GM18873 (cell line): ENCODE measurements around the gene ZEB1.
A peak's percentile ranks its signal among the peaks of the same experiment; 100 is the strongest.

ENCODE experiments used
- ATAC-seq: cut with Tn5 transposase; IDR thresholded peaks from one replicate; pipeline ENCODE4 v1.9.1; 2021; ENCODE audit warnings: mild to moderate bottlenecking, moderate library complexity, moderate number of reproducible peaks; ENCODE audit not compliant: unreplicated experiment, low FRiP score

The ZEB1 gene

DNA sequence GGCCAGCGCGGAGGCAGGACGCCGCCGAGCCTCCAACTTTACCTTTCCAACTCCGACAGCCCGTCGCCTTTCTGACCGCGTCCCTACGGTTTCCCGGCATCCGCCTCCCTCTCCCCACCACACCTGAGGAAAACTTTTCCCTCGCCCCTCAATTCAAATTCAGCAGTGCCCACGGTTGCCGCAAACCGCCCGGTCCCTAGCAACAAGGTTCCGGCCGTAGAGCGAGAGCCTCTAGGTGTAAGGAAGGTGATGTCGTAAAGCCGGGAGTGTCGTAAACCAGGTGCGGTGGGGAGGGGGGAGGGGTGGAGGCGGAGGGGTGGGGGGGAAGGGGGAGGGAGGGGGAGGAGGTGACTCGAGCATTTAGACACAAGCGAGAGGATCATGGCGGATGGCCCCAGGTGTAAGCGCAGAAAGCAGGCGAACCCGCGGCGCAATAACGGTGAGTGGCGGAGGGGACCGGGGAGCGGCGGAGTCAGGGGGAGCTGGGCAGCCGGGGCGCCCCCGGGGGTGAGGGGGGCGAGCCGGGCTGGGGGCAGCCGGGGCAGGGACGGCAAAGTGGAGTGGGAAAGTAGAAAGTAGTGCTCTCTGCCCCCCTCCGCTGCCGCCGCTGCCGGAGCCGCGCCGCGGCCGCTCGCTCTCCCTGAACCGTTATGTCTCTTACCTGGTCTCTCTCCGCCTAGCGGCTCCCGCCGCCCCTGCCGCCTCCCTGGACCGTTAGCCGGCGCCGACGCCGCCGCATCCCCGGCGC is at the start of gene ZEB1:
Gene ZEB1, plus strand, starts transcription at position 363 of the 748 bp plus-strand sequence. Its CDS starts 19 bp downstream, at position 382.
- peak; percentile 23 for ATAC-seq

DNA sequence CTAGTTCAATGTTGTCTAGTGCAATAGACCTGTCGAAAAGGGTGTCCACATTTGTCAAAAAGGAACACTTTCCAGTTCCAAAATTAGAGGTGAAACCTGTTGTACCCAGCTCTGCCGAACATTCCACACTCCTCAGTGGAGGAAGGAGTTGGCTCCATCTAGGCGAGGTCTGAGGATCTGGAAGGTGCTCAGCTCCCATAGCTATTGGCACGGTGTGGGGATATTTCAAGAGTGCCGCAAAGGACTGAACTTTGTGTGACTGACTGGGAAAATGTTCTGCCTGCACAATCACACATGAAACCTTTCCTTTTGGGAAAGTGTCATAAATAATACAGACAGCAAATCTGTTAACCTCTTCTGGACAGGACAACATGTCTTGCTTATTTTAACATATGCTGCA is 48.1 kb upstream of the ZEB1 start:
- no peak for ATAC-seq

DNA sequence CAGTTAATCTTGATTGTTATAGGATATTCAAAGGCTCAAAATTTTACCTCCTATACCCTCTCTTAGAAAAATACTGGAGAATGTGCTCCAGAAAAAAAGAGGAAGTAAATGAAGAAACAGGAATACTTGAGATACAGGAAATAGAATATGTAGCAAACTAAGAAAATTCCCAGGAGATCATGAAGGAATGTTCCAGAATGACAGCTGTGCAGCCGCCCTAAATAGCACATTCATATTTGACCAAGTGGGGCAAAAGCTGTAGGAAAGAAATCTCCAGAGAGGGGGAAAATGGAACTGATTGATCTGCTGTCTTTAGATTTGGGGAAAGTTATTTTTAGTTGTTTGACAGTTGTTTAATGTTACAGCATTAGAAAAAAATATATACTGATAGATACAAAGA is 46.2 kb upstream of the ZEB1 start:
- no peak for ATAC-seq

DNA sequence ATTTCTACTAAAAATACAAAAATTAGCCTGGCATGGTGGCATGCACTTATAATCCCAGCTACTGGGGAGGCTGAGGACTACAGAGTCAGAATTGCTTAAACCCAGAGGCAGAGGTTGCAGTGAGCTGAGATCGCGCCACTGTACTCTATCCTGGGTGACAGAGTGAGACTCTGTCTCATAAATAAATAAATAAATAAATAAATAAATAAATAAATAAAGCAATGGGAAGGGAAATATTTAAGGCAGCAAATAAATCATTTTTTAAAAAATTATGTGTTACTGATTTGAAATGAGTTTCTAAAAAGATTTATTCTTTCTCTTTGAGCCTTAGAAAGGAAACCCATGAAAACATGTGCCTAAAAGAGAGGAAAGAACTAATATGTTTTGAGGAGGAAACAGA is 45.2 kb upstream of the ZEB1 start:
- no peak for ATAC-seq

DNA sequence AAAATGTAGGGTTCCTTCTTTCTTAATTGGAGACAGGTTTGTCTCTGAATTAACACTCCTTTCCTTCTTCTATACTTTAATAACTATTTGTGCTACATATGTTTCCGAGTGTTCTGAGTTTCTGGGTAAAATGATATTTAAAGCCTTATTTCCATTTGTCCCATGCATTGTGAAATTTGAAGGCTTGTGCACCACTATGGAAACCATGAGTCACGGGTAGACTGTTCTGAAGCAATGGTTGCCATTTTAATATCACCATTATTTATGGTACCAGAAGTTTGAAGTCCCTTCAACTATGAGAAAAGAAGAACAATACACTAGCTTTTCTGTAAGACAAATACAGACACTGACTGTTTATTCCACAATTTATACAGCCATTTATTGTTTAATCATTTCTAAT is 44.7 kb upstream of the ZEB1 start:
- no peak for ATAC-seq

DNA sequence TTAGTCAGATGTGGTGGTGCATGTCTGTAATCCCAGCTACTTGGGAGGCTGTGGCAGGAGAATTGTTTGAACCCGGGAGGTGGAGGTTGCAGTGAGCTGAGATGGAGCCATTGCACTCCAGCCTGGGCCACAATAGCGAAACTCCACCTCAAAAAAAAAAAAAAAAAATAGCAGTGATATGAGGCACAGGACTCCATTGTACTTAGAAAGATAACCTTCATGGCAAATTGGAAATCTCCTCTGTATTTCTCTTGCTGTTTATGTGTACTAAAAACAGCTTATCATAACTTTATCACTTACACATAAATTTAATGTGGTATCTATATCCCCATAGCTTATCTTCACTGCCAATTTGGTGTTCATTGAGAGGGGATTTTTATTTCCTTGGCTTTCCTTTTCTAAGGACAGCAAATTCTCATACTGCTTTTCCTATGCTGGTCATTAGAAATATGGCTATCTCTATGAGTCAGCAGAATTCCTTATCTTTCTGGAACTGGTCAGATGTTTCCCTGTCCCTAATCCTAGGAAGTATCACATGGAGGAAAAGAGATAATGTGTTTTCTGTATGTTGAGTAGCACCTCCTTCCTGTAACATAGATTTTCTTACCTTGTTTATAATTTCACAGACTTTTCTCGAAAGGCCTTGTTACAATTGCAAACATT is 40.6 kb upstream of the ZEB1 start:
- ATAC-seq: no peak

DNA sequence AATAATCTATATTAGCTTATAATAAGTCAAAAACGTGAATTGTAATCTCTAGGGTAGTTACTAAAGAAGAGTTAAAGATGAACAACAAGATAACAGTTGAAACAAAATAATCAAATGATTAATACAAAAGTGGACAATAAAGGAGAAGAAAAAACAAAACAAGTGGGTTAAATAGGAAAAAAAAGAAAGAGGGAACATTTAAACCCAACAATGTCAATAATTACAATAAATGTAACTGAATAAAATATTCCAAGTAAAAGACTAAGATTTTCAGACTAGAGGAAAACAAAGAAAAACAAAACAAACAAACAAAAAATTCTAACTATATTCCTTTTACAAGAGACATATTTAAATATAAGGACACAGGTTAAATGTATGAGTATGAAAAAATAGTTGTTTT is 38.0 kb upstream of the ZEB1 start:
- no peak for ATAC-seq

DNA sequence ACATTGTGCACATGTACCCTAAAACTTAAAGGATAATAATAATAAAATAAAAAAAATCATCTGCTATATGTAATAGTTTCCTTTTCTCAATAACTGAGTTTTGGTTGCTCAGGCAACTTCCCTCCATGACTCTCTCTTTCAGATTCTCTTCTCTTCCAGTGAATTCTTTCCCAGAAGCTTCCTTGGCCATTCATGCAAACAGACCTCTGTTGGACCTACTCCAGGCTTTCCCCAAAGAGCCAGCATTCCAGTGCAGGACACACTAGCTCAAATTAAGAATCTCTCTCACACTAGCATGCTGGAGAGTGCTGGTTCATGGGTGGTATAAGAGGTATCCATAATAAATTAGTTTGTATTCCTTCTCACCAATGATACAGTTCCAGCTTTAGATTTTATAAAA is 31.0 kb upstream of the ZEB1 start:
- no peak for ATAC-seq

DNA sequence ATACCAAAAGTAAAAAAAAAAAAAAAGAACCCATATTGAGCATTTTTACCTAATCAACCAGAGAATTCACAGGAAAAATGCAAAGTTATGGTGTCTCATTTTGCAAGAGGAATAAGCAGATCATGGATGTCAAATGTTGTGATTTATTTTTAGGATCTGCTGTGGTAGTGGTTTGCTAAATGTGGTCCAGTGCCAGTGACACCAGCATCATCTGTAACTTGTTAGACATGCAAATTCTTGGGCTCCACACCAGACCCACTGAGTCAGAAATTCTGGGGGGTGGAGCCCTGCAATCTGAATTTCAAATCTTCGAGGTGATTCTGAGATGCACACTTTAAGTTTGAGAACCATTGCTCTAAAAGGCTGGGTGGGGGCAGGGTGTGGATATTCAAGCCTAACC is 30.1 kb upstream of the ZEB1 start:
- no peak for ATAC-seq

DNA sequence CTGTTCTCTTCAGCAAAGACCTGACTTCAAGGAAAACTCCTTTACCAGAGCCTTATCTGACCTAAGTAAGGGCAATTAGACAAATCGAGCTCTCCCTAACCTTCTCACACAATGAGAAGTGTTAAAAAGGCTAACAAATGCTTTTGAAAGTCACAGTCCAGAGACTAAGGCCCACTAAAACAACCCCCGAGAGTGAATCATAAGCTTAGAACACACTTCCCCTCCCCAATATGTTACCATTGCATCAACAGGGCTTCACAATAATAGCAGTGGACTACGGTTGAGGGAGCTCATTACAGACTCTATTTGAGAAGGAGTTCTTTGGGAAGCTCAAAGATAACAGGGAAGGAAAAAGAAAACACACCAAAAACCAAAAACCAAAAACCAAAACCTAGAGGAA is 28.6 kb upstream of the ZEB1 start:
- ATAC-seq: no peak

DNA sequence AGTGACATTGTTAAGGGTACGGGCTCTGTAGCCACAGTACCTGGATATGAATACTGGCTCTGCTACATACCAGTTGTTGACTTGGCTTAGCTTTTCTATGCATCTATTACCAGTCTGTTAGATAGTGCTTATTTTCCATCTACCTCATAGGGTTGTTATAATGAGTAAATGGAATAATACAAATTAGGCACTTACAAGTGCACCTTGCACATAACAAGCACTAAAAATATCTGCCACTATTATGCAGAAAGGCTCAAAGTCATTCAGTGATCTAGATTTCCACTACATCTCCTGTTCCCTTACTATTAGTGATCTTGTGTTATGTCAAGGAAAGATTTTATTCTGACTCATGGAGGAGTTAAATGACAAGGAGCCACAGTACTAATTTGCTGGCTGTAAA is 27.9 kb upstream of the ZEB1 start:
- no peak for ATAC-seq

DNA sequence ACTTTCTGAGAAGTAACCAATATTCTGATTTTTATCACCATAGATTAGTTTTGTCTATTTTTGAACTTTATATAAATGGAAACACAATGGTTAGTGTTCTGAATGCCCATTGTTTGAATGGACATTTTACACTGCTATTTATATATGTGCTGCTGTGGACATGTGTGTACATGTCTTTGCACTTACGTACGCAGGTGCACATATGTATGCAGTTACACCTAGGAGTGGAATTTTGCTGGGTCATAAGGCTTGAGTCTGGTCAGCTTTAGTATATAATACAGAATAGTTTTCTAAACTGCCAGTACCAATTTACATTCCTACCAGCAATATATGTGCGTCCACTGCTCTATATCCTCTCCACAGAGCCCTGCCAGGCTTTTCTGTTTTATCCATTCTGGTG is 24.5 kb upstream of the ZEB1 start:
- ATAC-seq: no peak

DNA sequence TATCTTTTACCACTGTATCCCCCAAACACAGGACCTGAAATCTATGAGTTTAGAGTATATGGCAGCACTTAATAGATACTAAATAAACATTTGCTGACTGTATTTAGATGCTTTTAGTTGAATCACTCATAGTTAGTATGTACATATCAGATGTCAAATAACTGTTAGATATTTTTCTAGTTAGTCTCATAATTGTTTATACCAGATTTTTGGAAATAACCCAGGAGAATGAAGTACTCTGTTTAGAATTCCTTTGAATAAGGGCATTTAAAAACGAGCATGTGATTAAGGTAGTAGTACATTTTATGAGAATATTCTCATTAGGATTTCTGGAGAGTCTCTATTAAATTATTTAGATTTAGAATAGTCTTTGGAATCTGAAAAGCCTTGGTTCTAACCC is 22.3 kb upstream of the ZEB1 start:
- no peak for ATAC-seq

DNA sequence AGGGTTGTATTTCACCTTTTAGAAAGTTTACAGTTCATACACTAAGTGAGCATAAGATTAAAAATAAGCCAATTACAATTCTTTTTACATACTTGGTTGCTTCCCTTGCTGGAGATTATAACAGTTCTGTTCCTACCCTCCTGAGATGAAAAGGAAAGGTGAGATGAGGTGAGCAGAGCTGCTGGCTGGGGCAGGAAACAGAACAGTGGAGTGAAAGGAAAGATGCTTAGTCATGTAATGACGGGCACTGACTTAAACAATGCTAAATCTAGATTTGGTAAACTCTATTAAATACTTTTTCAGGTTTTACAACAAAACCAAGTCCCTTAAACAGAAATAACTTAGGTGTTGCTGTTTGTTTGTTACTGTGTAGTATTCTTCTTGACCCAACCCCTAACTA is 19.9 kb upstream of the ZEB1 start:
- no peak for ATAC-seq

DNA sequence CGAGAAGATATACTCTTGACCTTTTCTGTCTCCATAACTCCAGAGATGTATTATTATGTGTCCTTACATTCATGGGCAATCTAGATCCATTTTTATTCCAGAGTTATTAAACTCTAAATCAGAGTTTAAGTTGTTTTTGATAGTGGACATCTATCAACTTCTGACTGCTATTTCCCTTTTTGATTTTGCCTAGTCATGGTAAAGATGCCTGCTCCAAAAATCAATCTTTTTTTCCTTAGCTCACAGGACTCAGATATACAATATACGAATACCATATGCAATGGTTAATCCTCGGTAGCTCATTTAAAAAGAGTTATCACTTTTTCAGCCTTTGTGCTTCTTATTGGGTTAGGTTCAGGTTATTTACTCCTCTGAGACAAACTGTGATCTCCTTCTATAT is 15.8 kb upstream of the ZEB1 start:
- no peak for ATAC-seq

DNA sequence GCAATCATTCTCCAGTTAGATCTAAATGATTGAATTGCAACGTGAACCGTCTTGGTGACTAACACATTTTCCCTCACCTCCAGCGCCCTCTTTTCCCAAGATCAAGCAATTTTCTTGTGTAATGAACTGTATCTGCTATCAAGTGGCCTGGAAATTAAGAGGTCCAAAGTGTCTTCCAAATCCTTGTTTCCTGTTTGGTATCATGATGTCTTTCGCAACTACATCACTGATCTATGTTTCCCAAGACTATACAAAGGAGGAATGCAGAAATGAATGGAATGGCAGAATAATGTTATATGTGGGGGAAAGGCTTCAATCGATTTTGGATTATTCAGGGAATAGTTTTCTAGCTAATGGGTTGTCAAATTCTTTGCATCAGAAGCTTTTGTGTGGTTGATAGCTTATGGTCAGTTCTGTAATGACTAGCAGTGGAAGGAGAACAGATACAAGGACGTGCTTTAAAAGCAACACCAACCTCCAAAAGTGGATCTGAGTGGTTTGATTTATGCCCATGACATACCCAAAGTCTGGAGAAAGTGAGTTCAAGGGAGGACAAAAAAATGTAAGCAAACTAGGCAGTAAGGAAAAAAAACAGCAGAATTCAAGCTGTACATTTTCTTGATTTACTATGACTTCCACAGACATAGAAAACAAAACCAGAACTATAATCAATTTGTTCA is 14.6 kb upstream of the ZEB1 start:
- no peak for ATAC-seq

DNA sequence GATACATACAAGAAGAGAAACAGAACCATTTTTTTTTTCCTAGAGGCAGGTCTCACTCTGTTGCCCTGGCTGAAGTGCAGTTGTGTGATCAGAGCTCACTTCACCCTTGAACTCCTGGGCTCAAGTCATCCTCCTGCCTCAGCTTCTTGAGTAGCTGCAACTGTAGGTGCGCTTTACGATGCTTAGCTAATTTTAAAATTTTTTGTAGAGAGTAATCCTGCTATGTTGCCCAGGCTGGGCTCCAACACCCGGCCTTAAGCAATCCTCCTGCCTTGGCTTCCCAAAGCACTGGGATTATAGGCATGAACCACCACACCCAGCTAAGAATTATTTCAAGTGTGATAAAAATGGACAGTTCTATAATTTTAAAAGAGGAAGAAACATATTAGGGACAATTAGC is 5.6 kb upstream of the ZEB1 start:
- no peak for ATAC-seq

DNA sequence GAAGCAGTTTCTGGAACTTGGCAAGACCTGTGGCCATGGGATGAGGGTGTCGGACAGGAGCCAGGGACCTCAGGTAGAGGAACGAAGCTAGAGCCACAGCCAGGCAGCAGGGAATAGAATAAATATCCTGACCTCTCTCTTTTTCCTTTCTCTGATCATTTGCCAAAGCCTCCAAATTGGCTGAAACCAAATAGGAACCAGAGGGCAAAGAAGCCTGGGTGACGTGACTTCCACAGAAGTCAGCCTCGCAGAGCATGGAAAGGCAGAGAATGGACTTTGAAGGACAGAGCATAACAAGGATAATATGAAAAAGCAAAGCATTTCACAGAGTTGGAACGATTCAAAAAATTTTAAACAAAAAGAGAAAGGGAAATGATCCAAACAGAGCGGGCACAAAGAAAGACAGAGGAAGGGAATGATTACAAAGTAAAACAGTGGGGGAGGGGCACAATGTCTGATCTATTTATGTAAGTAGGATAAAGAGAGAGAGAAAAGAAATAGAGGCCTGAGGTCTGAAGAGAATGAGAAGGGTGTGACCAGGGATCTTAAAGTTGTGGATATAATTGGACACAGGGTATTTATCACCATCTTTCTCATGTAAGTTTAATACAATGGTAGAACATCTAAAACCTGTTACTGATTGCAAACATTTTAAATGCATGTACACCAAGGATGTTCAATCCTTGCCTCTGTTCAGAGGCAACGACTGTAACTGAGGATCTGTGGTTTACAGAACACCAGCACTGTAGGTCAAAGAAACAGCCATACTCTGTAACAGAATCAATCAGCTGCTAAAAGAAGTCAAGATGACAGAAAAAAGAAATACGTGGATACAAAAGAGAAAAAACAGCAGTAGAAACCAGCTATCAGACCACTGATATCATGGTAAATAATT is 4.5 kb upstream of the ZEB1 start:
- ATAC-seq: no peak

DNA sequence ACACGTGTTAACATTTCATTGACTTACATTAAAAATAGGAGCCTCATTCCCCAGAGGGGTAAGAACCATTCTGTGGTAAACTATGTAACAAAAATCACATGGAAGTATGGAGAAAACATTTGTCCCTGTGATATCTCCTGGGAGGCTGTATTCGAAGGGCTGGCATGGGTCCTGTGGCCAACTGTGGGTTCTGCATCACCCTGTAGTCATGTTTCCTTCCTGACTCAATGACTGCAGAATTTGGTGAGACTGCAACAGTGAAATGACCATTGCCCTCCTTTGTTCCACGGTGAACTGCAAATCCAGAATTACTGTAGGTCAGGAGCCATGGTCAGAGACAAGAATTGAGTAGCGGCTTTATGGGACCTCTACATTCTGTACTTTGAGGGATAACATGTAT is 3.6 kb upstream of the ZEB1 start:
- ATAC-seq: no peak

DNA sequence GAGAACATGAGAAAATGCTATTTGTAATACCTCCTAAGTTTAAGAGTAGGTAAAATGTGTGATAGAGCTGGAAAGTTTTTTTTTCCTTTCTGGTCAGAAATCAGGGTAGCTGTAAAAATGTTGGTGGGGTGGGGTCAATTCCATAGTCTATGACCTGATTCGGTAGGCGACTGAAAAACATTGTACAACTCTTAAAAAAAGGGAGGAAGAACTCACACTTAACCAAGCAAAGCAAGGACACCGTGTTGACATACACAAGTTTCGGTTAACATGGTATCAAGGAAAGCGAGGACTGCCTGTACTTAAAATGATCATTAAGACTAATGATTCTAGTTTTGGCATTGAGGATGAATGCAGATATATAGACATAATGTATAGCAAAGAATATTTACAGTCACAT is 1.8 kb upstream of the ZEB1 start:
- no peak for ATAC-seq
